ENCODE measurements around the gene CRHR1. TPM values are rescaled to one million over a fixed set of nuclear protein-coding genes. Genes with fewer than 3 reads are reported as not detected.

CRHR1 gene
- total and polyA plus RNA-seq, 10 donors = 0.22 TPM; not detected in 9

DNA sequence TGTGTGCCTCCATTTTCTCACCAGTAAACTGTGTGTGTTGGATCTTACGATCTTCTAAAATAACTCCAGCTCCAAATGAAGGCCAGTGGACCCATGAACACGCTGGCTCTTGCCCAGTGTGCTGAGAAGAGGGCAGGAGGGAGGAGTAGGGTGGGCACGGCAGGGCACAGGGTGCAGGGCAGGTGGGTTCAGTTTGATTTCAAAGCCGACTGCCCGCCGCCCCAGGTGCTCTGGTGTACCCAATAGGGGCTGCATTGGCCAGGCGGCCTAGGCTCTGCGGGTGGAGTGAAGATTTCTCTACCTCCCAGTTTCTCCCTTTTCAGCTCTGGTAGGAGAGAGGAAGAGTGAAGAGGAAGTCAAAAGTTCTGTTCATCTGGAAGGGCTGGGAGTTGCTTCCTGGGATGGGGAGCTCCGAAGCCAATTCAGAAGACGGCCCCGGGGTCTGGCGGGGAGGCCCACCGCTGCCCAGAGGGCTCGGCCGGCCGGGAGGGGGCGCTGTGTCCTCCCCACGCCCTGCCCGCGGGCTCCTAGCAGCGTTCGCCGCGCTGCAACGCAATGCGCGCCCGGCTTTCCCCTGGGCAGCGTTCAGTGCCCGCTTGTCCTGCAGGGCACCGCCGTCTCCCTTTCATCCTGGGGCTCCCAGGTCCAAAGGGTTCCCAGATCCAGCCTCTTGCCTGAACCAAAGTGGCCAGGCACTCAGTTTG is 1.1 kb upstream of the CRHR1 start:
- Histone ChIP-seq H3K4me3 (peak overlapping the region in 7 of 8 donors; percentile 30 to 72 (median 47)), H3K4me1 (peaks cover 18 to 29% (median 26%) of the 10 kb centered on the region in 6 donors), H3K36me3 (no peaks in the 10 kb centered on the region), H3K27me3 (replicated peaks in 1 of 7) (peaks cover 0 to 100% (median 44%) of the 10 kb centered on the region in 7 donors), H3K9me3 (no peaks in the 10 kb centered on the region), H3K27ac (no peak overlapping the region)
- TF ChIP-seq, protein P1, sequence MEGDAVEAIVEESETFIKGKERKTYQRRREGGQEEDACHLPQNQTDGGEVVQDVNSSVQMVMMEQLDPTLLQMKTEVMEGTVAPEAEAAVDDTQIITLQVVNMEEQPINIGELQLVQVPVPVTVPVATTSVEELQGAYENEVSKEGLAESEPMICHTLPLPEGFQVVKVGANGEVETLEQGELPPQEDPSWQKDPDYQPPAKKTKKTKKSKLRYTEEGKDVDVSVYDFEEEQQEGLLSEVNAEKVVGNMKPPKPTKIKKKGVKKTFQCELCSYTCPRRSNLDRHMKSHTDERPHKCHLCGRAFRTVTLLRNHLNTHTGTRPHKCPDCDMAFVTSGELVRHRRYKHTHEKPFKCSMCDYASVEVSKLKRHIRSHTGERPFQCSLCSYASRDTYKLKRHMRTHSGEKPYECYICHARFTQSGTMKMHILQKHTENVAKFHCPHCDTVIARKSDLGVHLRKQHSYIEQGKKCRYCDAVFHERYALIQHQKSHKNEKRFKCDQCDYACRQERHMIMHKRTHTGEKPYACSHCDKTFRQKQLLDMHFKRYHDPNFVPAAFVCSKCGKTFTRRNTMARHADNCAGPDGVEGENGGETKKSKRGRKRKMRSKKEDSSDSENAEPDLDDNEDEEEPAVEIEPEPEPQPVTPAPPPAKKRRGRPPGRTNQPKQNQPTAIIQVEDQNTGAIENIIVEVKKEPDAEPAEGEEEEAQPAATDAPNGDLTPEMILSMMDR (IDR thresholded peaks at IDR 0.05 in 8 of 11, conservative IDR thresholded peaks at IDR 0.05 in 3 of 11) = peak in 6 of 11 experiments; percentile 16 to 52 (median 45)
- no peak for TF ChIP-seq POLR2AphosphoS5 (IDR thresholded peaks at IDR 0.05)
- no peak for DNase-seq
- 20 to 41% (median 21%) methylated on average over 19 to 32 of the region's 32 CpGs for WGBS, 5 donors
- intact Hi-C loops (cut with DNase I; ENCODE audit: low total_unique reads) = no loop called here

DNA sequence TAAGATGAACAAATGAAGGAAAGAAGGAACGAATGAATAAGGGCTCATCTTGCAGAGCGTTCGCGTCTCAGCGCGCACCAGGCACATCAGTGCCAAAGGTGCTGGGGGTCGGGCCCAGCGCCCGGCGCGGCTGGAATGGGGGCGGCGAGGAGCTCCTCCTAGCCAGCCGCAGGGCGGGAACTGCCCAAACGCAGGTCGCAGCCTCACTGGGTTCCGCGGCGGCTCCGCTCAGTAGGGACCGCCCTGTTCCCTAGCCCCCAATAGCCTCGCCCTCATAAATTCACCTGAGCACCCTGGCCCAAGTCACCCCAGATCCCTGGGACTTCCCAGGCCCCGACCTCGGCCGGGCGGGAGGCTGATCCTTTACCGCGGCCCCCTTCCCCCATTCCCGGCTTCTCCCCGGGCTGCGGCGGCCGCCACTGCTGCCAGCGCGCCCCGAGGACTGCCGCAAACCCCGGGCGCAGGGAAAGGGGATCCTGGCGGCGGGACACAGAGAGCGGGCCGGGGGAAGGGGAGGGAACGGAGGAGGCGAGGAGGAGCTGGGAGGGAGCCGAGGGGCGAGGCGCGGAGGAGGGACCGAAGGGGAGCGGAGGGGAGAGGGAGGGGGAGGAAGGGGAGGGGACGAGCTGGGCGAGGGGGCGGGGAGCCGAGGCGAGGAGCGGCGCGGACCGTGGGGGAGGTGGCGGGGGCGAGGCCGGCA is 377 bp upstream of the CRHR1 start:
- H3K27ac ChIP-seq = no peak overlapping the region
- no peak for TF ChIP-seq POLR2AphosphoS5 (IDR thresholded peaks at IDR 0.05)
- TF ChIP-seq POLR2A (IDR thresholded peaks at IDR 0.05) = no peak
- TF ChIP-seq, protein P1 (IDR thresholded peaks at IDR 0.05 in 8 of 11, conservative IDR thresholded peaks at IDR 0.05 in 3 of 11) = no peak
- intact Hi-C loops (cut with DNase I; ENCODE audit: low total_unique reads) = no loop called here
- no peaks in the 10 kb centered on the region for H3K9me3 ChIP-seq
- H3K36me3 ChIP-seq = no peaks in the 10 kb centered on the region
- WGBS, 5 donors = 1 to 4% (median 2%) methylated on average over 45 to 64 of the region's 64 CpGs
- peaks cover 0 to 100% (median 44%) of the 10 kb centered on the region in 7 donors for H3K27me3 ChIP-seq (replicated peaks in 1 of 7)
- no peak for DNase-seq
- H3K4me3 ChIP-seq = peak overlapping the region; percentile 30 to 72 (median 46)
- H3K4me1 ChIP-seq = peaks cover 18 to 29% (median 26%) of the 10 kb centered on the region in 6 donors

DNA sequence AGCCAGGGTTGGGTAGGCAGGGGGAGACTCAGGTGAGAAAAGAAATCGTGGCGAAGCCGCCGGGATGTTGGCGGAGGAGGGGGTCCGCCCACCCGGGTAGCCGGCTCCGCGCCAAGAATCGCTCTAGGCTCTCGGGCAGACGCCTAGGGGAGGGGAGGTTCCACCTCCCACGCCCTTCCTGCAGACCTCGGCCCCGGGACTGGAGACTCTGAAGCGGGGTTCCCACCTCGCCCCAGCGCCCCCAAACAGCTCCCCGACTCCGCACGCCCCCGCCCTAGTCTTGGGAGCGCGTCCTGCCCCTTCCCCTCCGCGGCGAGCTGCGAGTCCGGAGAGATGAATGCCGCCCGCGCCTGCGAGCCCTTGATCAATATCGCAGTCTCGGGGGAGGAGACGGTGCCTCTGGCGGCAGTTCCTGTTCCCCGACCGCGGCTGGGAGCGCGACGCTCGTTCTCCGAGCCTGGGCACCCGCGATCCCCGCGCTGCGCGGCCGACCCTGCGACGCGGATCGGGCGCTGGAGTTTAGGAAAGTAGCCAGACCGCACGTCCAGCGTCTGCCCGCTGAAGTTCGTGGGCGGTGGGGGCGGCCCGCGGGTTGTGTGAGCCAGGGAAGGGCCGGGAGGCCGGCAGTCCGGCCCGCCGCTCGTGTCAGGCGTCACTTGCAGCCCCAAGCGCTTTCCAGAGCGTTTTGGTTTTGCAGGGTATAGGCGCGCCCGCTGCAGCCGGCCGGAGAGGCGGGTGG is 790 bp downstream of the CRHR1 start:
- WGBS, 5 donors = 0 to 1% (median 1%) methylated on average over 24 to 82 of the region's 82 CpGs
- TF ChIP-seq, protein P1 (IDR thresholded peaks at IDR 0.05 in 8 of 11, conservative IDR thresholded peaks at IDR 0.05 in 3 of 11) = no peak
- TF ChIP-seq POLR2AphosphoS5 (IDR thresholded peaks at IDR 0.05) = peak in 1 of 3 donors; percentile 5
- H3K27me3 ChIP-seq (replicated peaks in 1 of 7) = peaks cover 0 to 100% (median 42%) of the 10 kb centered on the region in 7 donors
- intact Hi-C loops (cut with DNase I; ENCODE audit: low total_unique reads) = no loop called here
- peak; percentile 81 for DNase-seq
- no peak overlapping the region for H3K27ac ChIP-seq
- H3K36me3 ChIP-seq = no peaks in the 10 kb centered on the region
- peaks cover 18 to 29% (median 26%) of the 10 kb centered on the region in 6 donors for H3K4me1 ChIP-seq
- H3K9me3 ChIP-seq = no peaks in the 10 kb centered on the region
- H3K4me3 ChIP-seq = peak overlapping the region; percentile 30 to 72 (median 46)

All from spleen (tissue), 11 donors.